GM12865 (cell line): ENCODE results near the gene CD52.

Source experiments
- DNase-seq: peaks from one replicate; pipeline ENCODE4 v3.0.0; 2010; ENCODE audit warnings: low read depth
- H3K4me3 ChIP-seq: 2 replicates; pipeline ENCODE4 v1.5.1; 2011; ENCODE audit warnings: mild to moderate bottlenecking, low read depth, low read length, control low read depth
- TF ChIP-seq, protein P1 (sequence below): IDR thresholded peaks from 2 replicates; pipeline ENCODE4 v1.5.1; 2011; ENCODE audit warnings: low read length, control low read depth, low read depth, inconsistent platforms; ENCODE audit not compliant: insufficient read depth; ENCODE audit errors: missing control alignments

CD52 gene

DNA sequence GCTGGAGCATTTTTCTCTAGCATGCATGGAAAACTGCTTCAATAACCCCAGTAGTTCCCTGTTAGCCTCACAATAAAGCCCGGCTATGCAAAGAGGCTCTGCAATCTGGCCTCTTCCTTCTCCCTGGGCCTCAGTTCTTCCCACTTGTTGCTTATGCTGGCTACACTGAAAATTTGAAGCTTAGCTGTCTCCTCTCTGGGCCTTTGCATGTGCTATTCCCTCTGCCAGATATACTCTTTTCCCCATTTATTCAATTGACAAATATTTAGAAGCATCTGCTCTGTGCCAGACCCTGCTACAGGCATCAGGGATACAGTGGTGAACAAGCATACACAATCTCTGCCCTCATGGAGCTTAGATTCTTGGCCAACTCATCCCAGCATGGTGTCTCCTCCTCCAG is 20.9 kb downstream of the CD52 start:
- TF ChIP-seq, protein P1, sequence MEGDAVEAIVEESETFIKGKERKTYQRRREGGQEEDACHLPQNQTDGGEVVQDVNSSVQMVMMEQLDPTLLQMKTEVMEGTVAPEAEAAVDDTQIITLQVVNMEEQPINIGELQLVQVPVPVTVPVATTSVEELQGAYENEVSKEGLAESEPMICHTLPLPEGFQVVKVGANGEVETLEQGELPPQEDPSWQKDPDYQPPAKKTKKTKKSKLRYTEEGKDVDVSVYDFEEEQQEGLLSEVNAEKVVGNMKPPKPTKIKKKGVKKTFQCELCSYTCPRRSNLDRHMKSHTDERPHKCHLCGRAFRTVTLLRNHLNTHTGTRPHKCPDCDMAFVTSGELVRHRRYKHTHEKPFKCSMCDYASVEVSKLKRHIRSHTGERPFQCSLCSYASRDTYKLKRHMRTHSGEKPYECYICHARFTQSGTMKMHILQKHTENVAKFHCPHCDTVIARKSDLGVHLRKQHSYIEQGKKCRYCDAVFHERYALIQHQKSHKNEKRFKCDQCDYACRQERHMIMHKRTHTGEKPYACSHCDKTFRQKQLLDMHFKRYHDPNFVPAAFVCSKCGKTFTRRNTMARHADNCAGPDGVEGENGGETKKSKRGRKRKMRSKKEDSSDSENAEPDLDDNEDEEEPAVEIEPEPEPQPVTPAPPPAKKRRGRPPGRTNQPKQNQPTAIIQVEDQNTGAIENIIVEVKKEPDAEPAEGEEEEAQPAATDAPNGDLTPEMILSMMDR, result no peak

DNA sequence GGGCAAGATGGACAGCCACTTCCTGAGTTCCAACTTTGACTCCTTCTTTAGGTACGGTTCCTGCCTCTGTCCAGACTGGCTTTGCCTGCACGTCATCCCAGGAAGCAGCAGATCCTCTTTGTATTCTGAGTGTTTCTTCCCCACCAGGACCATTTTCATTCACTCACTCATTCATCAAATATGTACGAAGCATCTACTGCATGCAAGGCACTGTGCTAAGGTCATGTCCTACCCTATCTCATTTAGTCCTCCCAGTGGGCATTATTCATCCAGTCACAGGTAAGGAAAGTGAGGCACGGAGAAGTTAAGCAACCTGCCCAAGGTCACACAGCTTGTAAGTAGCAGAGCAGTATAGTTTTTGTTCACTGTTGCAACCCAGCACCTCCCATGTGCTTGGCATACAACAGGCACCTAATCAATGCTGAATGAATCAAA is 22.3 kb downstream of the CD52 start:
- no peak overlapping the region for H3K4me3 ChIP-seq
- no peak for DNase-seq
- TF ChIP-seq, protein P1, result no peak

More for the DNA sequence above, 20.9 kb downstream of the CD52 start:
- no peak overlapping the region for H3K4me3 ChIP-seq
- DNase-seq, result no peak

DNA sequence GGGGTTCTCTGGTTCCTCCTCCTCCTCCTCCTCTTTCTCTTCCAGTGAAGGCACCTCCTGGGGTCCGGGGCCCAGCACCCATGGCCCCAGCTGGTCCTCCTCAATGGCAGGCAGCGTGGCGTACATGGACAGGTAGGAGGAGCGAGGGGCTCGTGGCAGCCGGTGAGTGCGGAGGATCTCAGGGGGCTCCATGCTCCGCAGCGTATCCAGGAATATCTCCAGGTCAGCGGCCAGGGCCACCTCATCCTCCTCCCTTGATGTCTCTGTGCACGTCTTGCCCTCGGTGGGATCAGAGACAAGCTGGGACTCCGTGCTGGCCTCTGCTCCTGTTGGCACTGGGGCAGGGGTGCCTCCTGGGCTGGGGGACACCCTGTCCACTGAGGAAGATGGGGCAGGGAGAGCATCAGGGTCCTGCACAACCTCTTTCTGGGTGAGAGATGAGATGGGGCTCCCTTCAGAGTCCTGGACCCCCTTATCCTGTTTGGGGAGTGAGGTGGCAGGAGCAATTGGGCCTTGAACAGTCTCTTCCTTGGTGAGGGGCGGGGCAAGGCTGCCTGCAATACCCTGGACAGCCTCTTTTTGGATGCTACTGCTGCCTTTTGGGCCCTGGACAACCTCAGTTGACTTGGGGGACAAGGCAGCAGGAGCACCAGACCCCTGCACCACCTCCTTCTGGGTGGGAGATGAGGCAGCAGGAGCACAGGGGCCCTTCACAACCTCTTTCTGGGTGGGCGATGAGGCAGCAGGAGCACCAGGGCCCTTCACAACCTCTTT is 26.6 kb downstream of the CD52 start:
- no peak for DNase-seq
- H3K4me3 ChIP-seq, result no peak overlapping the region
- TF ChIP-seq, protein P1, result no peak

DNA sequence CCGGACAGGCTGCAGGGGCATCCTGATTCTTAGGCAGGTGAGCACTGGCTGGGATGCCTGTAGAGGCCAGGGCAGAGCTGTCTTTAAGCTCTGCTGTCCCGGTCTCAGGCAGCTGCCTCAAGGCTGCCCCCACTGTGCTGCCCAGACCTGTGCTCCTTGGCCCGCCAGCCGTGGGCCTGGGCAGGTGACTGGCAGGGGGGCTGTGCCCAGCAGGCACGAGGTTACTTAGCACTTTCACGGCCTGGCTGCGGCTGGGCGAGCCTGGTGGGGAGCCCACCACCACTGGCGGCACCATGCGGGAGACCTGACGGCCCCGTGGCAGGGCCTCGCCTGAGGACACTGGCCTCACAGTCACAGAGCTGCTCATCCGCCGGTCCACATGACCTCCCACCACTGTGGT is 28.0 kb downstream of the CD52 start:
- DNase-seq, result no peak
- TF ChIP-seq, protein P1, result no peak
- H3K4me3 ChIP-seq, result no peak overlapping the region

DNA sequence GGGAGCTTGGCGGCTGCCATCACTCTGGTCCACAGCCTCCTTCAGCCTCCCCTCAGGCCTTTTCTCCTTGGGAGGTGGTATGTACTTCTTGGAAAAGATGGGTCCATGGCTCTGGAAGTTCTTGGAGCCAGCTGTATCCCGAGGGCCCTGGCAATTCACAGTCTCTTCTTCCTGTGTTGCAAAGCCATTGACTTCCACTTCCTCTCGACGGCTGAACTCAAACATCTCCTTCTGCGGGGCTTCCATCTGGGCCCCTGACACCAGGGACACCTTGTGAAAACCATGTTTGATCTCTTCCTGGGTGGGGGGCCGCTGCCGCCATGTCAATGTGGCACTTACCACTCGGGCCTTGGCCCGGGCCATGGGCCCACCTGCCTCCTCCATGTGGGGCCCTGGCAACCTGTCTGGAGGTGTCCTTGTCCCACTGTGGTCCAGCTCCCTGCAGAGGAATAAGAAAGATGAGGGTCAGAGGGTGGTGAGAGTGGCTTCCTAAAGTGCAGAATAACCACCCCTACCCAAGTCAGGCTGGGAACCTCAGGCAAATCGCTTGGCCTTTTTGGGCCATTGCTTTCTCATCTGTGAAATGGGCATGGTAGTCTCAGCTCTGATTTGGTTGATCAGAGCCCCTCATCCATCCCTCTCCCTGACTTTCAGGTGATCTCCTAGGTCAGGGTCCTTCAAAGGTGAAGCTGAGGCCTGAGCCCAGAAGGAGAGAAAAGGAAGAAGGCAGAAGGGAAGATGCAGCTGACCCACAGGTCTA is 28.7 kb downstream of the CD52 start:
- TF ChIP-seq, protein P1, result no peak
- H3K4me3 ChIP-seq, result no peak overlapping the region
- DNase-seq, result no peak

DNA sequence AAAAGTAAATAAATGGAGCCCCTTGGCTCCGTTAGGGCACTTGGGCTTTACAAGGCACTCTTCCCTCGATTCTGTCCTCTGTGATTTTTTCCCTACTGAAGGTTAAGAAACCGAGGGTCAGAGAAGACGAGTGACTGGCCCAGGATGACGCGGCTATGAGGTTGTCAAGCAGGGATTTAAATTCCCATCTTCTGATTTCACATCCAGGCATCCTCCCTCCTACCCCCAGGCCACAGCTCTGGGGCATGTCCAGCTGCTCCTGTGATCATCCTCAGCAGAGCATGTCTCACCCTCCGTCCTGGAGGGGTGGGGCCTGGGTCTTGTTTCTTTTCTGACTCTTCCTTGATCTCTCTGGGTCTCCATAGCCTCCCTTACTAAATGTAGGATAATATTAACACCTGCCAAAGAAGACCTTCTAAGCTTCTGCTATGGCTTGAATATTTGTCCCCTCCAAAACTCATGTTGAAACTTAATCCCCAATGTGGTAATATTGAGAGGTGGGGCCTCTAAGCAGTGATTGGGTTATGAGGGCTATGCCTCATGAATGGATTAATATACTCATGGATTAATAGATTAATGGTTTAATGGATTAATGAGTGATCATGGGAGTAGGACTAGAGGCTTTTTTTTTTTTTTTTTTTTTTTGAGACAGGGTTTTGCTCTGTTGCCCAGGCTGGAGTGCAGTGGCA is 31.6 kb downstream of the CD52 start:
- TF ChIP-seq, protein P1, result no peak
- DNase-seq, result no peak
- no peak overlapping the region for H3K4me3 ChIP-seq
